H1 (cell line): Measurements from ENCODE around the gene NTNG2. TPM values are rescaled to one million over a fixed set of nuclear protein-coding genes. Genes with fewer than 3 reads are reported as not detected.

ENCODE experiments used
- CHD7 ChIP-seq: fragments of 300-600 bp; sonication (generic); IDR thresholded peaks from 2 replicates; pipeline ENCODE4 v1.7.1; 2012; ENCODE audit warnings: low read length, moderate library complexity, mild to moderate bottlenecking, inconsistent platforms; ENCODE audit not compliant: insufficient replicate concordance
- JUND ChIP-seq: IDR thresholded peaks from 2 replicates; pipeline ENCODE4 v1.6.1; 2011; ENCODE audit warnings: mild to moderate bottlenecking, improper control_type of control experiment, low read length
- NRF1 ChIP-seq: IDR thresholded peaks from 2 replicates; pipeline ENCODE4 v1.6.1; 2011; ENCODE audit warnings: mild to moderate bottlenecking, low read depth, low read length, improper control_type of control experiment
- RXRA ChIP-seq: IDR thresholded peaks from 2 replicates; pipeline ENCODE4 v1.6.1; 2011; ENCODE audit warnings: low read depth, mild to moderate bottlenecking, low read length, moderate library complexity; ENCODE audit not compliant: insufficient read depth
- polyA plus RNA-seq, 7 experiments: library from polyadenylated mRNA; depleted of rRNA in 3 of 7; stranded (reverse) in 5 of 7; unstranded in 2 of 7; fragments of >200 nt in 5 of 7; fragments of 200-250 nt in 2 of 7; gene quantifications; 1 replicate in 5 of 7; 2 replicates in 1 of 7; 4 replicates in 1 of 7; pipeline versions ENCODE4 v1.2.1 to v1.2.3, GENCODE V29; 2011 to 2013; ENCODE audit warnings: missing spikeins in 2 of 7, mixed read lengths in 2 of 7
- total RNA-seq: library from RNA; stranded (reverse); fragmentation: NEBNext Ultra II Directional; extraction: Animal tissue kit (Norgen Biotek cat#: 25700); gene quantifications from 2 replicates; pipeline ENCODE4 v1.2.1, GENCODE V29; 2021

Gene NTNG2
- total and polyA plus RNA-seq, 2 of the 8 experiments (the other 6 are each of a cell fraction or from before 2014, with no cell fraction given): 1.4 to 1.5 TPM

GRCh38 chr9:132207215-132207614, 45.4 kb downstream of the NTNG2 start (continued):
- TF ChIP-seq CHD7 (no peak), NRF1 (no peak), JUND (no peak), RXRA (no peak)
- TF ChIP-seq, all 59 proteins: peak for 0
